Measurements from ENCODE around the gene SLC31A1. TPM values are rescaled to one million over a fixed set of nuclear protein-coding genes. Genes with fewer than 3 reads are reported as not detected.

The SLC31A1 gene
- total and polyA plus RNA-seq, 2 of the 13 experiments (the other 11 are each of a cell fraction or from before 2014, with no cell fraction given): 62.9 to 70.0 TPM

GRCh38 chr9:113221003-113221799 lies at the start of gene SLC31A1, which contains the start of gene FKBP15 (continued):
- TF ChIP-seq, protein P1, sequence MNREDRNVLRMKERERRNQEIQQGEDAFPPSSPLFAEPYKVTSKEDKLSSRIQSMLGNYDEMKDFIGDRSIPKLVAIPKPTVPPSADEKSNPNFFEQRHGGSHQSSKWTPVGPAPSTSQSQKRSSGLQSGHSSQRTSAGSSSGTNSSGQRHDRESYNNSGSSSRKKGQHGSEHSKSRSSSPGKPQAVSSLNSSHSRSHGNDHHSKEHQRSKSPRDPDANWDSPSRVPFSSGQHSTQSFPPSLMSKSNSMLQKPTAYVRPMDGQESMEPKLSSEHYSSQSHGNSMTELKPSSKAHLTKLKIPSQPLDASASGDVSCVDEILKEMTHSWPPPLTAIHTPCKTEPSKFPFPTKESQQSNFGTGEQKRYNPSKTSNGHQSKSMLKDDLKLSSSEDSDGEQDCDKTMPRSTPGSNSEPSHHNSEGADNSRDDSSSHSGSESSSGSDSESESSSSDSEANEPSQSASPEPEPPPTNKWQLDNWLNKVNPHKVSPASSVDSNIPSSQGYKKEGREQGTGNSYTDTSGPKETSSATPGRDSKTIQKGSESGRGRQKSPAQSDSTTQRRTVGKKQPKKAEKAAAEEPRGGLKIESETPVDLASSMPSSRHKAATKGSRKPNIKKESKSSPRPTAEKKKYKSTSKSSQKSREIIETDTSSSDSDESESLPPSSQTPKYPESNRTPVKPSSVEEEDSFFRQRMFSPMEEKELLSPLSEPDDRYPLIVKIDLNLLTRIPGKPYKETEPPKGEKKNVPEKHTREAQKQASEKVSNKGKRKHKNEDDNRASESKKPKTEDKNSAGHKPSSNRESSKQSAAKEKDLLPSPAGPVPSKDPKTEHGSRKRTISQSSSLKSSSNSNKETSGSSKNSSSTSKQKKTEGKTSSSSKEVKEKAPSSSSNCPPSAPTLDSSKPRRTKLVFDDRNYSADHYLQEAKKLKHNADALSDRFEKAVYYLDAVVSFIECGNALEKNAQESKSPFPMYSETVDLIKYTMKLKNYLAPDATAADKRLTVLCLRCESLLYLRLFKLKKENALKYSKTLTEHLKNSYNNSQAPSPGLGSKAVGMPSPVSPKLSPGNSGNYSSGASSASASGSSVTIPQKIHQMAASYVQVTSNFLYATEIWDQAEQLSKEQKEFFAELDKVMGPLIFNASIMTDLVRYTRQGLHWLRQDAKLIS (CRISPR knock-in tag; IDR thresholded peaks at IDR 0.05): no peak
- TF ChIP-seq ZNF816 (CRISPR knock-in tag; IDR thresholded peaks at IDR 0.05; ENCODE audit: borderline replicate concordance) (no peak), ZBTB21 (CRISPR knock-in tag; IDR thresholded peaks at IDR 0.05) (no peak; the same call in 1 of the 2 replicates), CERS6 (CRISPR knock-in tag; IDR thresholded peaks at IDR 0.05) (no peak), ZNF800 (CRISPR knock-in tag; IDR thresholded peaks at IDR 0.05) (0 out of 2 replicates have a peak, but pooled peaks have one; percentile 60), SIN3A (IDR thresholded peaks at IDR 0.05; ENCODE audit: borderline replicate concordance, low read depth, low read length) (peak; percentile 83; the same call in 1 of the 2 replicates), ZNF558 (CRISPR knock-in tag; IDR thresholded peaks at IDR 0.05; ENCODE audit: borderline replicate concordance) (no peak; the same call in 1 of the 2 replicates), MAZ (IDR thresholded peaks at IDR 0.05; ENCODE audit: borderline replicate concordance, low read depth, low read length) (peak; percentile 62; the same call in 1 of the 2 replicates), MAZ (CRISPR knock-in tag; IDR thresholded peaks at IDR 0.05; ENCODE audit: low read depth) (peak; percentile 36; the same call in 1 of the 2 replicates), PCBP2 (optimal IDR thresholded peaks at IDR 0.05; ENCODE audit: low read depth, low read length, poor library complexity, severe bottlenecking) (no peak)
- TF ChIP-seq, protein P2, sequence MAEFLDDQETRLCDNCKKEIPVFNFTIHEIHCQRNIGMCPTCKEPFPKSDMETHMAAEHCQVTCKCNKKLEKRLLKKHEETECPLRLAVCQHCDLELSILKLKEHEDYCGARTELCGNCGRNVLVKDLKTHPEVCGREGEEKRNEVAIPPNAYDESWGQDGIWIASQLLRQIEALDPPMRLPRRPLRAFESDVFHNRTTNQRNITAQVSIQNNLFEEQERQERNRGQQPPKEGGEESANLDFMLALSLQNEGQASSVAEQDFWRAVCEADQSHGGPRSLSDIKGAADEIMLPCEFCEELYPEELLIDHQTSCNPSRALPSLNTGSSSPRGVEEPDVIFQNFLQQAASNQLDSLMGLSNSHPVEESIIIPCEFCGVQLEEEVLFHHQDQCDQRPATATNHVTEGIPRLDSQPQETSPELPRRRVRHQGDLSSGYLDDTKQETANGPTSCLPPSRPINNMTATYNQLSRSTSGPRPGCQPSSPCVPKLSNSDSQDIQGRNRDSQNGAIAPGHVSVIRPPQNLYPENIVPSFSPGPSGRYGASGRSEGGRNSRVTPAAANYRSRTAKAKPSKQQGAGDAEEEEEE (CRISPR knock-in tag; IDR thresholded peaks at IDR 0.05; ENCODE audit: borderline replicate concordance): no peak
- TF ChIP-seq, protein P3, sequence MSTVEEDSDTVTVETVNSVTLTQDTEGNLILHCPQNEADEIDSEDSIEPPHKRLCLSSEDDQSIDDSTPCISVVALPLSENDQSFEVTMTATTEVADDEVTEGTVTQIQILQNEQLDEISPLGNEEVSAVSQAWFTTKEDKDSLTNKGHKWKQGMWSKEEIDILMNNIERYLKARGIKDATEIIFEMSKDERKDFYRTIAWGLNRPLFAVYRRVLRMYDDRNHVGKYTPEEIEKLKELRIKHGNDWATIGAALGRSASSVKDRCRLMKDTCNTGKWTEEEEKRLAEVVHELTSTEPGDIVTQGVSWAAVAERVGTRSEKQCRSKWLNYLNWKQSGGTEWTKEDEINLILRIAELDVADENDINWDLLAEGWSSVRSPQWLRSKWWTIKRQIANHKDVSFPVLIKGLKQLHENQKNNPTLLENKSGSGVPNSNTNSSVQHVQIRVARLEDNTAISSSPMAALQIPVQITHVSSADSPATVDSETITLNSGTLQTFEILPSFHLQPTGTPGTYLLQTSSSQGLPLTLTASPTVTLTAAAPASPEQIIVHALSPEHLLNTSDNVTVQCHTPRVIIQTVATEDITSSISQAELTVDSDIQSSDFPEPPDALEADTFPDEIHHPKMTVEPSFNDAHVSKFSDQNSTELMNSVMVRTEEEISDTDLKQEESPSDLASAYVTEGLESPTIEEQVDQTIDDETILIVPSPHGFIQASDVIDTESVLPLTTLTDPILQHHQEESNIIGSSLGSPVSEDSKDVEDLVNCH (CRISPR knock-in tag; IDR thresholded peaks at IDR 0.05): no peak
- TF ChIP-seq, protein P4, sequence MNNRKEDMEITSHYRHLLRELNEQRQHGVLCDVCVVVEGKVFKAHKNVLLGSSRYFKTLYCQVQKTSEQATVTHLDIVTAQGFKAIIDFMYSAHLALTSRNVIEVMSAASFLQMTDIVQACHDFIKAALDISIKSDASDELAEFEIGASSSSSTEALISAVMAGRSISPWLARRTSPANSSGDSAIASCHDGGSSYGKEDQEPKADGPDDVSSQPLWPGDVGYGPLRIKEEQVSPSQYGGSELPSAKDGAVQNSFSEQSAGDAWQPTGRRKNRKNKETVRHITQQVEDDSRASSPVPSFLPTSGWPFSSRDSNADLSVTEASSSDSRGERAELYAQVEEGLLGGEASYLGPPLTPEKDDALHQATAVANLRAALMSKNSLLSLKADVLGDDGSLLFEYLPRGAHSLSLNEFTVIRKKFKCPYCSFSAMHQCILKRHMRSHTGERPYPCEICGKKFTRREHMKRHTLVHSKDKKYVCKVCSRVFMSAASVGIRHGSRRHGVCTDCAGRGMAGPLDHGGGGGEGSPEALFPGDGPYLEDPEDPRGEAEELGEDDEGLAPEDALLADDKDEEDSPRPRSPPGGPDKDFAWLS (CRISPR knock-in tag; IDR thresholded peaks at IDR 0.05; ENCODE audit: borderline replicate concordance): no peak

All from HepG2 (cell line).